Left kidney (tissue), 2 donors: ENCODE measurements around the gene IFT43. TPM values are rescaled to one million over a fixed set of nuclear protein-coding genes. Genes with fewer than 3 reads are reported as not detected.

ENCODE experiments used
- DNase-seq: peaks from one replicate; pipeline ENCODE4 v3.0.0-alpha.2; 2013
- polyA plus RNA-seq: library from polyadenylated mRNA; unstranded; fragments of 120-200 nt; gene quantifications from one replicate; pipeline ENCODE4 v1.2.1, GENCODE V29; 2013; ENCODE audit not compliant: insufficient read length

The IFT43 gene
- polyA plus RNA-seq, 1 donor, result 48.2 TPM

- DNase-seq, result no peak
These were observed 92.9 kb downstream of the IFT43 start for GRCh38 chr14:76078501-76078900.

- no peak for DNase-seq
These were observed 94.5 kb downstream of the IFT43 start for GRCh38 chr14:76080025-76080424.

DNA sequence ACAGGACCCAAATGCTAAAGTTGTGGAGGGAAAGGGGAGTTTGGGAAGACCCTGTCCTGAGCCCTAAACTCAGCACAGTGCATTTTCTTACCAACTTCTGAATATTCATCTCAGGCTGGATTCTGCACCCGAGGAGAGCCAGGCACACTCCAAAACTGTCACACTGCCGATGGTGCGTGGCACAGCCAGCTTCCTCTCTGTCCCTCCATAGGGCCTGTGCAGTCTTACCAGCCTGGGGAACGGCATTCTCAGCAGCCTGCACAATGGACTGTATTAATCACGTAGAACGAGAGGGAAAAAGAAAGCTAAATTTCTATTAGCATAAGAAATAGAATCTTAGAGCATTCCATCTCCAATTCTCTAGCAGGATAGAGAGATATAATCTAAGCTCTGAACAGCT lies 94.9 kb downstream of the IFT43 start:
- no peak for DNase-seq

GRCh38 chr14:76081642-76082041 lies 96.1 kb downstream of the IFT43 start:
- no peak for DNase-seq

- no peak for DNase-seq
These were observed 98.5 kb downstream of the IFT43 start for GRCh38 chr14:76083796-76084765.

- DNase-seq, result no peak
These were observed 99.8 kb downstream of the IFT43 start for GRCh38 chr14:76085358-76085757.

- no peak for DNase-seq
These were observed 101.1 kb downstream of the IFT43 start for GRCh38 chr14:76086636-76087035.

GRCh38 chr14:76088326-76088725 lies 102.8 kb downstream of the IFT43 start:
- no peak for DNase-seq

DNA sequence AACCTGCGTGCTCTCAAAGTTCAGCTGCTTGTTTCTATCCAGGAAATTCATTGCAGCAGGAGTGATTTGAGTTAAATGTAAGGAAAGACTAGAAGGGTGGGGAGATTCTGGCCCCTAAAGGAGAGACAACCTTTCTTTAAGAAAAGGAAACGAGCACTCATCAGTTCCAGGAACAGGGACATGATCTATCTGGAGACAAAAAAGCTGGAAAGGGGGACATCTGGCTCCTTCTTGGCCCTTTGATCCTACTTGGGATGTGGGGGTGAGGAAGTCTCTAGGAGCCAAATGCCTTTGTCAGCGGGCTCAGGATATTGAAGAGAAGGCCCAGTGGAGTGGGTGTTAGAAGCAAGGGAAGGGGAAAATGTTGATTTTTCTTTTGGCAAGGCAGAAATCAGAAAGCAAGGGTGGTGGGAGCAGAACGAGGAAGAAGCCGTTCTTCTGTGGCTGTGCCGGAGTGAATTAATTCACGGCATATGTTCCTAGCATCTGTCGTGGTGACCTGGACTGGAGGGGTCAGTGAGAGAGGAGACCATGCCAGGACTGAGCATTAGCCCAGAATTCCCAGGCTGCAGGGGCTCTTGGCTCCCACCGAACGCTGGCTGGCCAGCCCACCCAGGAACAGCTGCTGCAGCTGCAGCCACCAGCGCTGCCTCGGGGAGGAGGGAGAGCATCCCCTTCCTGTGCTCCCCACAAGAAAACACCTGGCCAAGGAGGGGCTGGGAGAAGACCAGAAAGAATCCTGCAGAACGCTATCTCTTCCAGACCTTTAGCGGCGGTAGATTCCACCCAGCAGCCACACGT lies 103.4 kb downstream of the IFT43 start:
- DNase-seq, result no peak

- no peak for DNase-seq
These were observed 104.0 kb downstream of the IFT43 start for GRCh38 chr14:76089575-76089974.

- DNase-seq, result peak; percentile 20
These were observed 105.2 kb downstream of the IFT43 start for GRCh38 chr14:76090616-76091391.

DNA sequence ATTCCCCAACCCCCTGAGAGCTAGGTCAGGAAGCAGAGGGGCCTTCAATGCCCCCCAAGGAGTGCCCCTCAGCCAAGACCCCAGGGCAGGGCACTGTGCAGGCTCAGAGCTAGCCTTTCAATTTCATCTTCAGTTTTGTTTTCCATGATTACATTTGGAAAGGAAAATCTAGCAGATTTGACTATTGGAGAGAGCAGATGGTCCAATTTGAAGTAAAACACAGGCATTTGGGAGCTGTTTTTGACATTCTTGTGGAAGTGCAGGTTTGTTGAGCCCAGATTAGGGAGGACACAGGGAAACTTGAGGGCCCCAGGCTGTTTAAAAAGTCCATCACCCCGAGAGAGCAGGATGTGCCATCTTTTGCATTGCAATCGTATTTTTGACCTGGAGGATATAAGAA lies 107.5 kb downstream of the IFT43 start:
- DNase-seq, result no peak

- no peak for DNase-seq
These were observed 110.7 kb downstream of the IFT43 start for GRCh38 chr14:76096257-76096656.

GRCh38 chr14:76097547-76097946 lies 112.0 kb downstream of the IFT43 start:
- no peak for DNase-seq

DNA sequence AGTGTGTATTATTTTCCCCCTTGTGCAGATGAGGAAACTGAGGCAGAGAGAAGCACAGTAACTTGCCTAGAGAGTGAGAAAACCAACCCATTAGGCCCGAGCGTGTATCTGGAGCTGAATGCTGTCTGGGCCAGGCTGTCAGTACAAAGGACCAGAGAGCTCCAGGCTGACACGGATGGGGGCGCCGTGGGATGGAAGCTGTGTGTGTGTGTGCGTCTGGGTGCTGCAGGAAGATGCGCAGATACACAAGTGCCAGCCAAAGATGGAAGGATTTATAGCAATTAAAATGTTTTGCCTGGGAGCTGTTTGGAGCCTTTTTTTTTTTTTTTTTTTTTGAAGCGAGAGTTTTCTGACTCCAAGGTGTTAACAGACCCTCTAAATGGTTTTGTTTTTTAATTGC lies 112.5 kb downstream of the IFT43 start:
- DNase-seq, result no peak

DNA sequence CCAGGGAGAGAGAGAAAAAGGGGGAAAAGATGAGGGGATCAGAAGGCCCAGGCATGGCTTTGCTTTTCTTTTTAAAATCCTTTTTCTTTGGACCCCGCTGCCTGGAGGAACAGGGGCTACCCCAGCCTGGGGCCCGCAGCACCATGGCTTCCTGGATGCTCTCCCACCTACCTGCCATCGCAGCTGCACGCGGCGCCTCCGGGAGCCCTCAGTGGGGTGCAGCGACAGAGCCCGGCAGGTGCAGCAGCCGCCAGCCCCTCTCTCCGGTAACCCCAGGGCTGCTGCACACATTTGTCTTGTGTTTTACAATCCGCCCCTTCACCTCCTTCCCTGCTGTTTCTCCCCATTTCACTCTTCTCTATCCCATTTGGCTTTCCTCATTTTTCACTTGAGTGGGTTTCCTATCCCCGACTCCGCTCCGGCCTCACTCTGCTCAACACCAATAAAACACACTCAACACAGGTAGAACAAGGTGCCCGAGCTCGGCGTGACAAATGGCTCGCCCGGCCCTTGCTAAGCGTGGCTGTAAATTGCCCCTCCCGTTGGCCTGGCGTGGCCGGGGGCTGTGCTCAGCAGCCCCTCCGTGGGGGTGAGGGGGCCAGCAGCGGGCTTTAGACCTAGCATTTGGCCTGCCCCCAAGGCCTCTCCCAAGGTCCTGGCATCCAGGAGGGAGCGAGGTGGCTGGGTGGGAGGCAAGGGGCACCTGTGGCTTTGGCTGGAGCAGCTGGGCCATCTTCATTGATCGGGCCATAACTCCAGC lies 113.5 kb downstream of the IFT43 start:
- DNase-seq, result no peak

GRCh38 chr14:76100236-76100635 lies 114.7 kb downstream of the IFT43 start:
- DNase-seq, result no peak

DNA sequence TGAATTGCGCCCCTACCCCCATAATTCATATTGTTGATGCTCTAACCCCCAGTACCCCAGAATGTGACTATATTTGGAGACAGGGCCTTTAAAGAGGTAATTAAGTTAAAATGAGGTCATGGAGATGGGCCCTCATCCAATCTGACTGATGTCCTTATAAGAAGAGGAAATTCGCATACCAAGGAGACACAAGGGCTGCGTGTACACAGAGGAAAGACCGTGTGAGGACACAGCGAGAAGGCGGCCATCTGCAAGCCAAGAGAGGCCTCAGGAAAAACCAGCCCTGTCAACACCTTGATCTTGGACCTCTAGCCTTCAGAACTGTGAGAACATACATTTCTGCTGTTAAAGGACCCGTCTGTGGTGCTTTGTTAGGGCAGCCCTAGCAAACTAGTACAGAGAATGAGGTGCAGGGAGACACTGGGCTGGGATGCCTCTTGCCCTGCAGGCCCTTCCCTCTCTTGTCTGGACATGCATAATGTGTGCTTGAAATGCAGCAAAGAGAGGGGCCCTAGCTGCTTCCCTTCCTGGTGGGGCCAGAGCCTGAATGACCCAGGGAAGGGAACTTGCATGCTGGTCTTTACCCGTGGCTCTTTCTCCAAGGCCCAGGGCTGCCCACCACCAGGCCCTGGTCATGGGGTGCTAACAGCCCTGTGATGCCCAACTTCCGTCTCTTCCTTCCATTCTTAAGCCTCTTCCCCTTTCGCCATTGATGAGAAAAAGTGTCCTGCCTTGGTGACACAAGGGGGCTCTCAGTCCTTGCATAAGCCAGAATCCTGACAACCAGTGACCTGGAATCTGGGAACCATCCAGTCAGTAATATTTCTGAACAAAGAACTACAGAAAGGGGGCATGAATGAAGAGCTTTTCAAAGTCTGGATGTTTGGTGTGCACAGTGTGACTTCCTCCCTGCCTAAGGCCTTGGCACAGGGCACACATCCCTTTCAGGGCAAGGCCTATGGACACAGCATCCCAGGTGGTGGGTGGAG lies 116.1 kb downstream of the IFT43 start:
- DNase-seq, result no peak

DNA sequence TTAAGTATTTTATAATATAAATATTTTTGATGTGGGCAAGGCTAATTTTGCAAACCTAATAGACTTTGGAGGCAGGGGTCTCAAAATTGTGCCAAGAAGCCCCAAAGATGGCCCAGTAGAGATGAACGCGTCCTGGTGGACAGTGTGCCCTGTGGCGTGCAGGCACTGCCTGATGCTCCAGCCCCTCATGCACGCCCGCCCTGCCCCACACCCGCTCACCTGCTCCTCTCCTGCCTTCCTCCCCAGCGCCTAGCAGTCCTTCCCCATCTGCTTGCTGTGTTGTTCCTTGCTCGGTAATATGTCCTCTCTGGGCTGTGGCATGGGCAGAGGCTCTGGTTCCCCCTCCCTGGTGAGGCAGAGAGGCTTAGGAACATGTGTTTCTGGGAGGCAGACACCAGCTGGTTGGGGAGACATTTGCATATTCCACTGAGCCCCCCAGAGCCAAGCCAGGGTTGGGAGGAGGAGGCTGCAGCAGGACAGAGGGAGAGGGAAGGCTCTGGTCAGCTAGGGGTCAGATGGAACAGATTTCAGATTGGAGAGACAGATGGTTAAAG lies 119.3 kb downstream of the IFT43 start:
- DNase-seq, result no peak

GRCh38 chr14:76106188-76106587 lies 120.6 kb downstream of the IFT43 start:
- DNase-seq, result no peak
